SU-DHL-6 (cell line): ENCODE data around the gene DAPL1.
A peak's percentile ranks its signal among the peaks of the same experiment; 100 is the strongest.

Source experiments
- H2AFZ ChIP-seq: fragments of 200-600 bp; sonication (generic); 2 replicates; pipeline ENCODE4 v1.6.1; 2014; ENCODE audit warnings: low read depth, mild to moderate bottlenecking, moderate library complexity, mixed read lengths, antibody characterized with exemption, low read length; ENCODE audit not compliant: severe bottlenecking
- H3F3A ChIP-seq: fragments of 200-600 bp; shearing (Covaris generic); 2 replicates; pipeline ENCODE4 v1.6.0; 2016; ENCODE audit warnings: antibody characterized with exemption, mild to moderate bottlenecking; ENCODE audit not compliant: insufficient read depth
- H3K27ac ChIP-seq: fragments of 200-600 bp; sonication (generic); 2 replicates; pipeline ENCODE4 v1.5.1; 2016; ENCODE audit warnings: low read depth, mild to moderate bottlenecking, low read length, moderate library complexity, mixed read lengths
- H3K27me3 ChIP-seq: fragments of 200-600 bp; sonication (generic), shearing (Covaris generic); 2 replicates; pipeline ENCODE4 v1.6.0; 2014; ENCODE audit warnings: mild to moderate bottlenecking, low read length
- H3K36me3 ChIP-seq: fragments of 200-600 bp; sonication (generic); 2 replicates; pipeline ENCODE4 v1.6.1; 2014; ENCODE audit warnings: mild to moderate bottlenecking, low read length, mixed read lengths
- H3K4me2 ChIP-seq: fragments of 300-600, 200-600 bp; shearing (Covaris generic), sonication (generic); 2 replicates; pipeline ENCODE4 v1.6.0; 2014; ENCODE audit warnings: low read length, low read depth, mild to moderate bottlenecking; ENCODE audit not compliant: poor library complexity, severe bottlenecking
- H3K4me3 ChIP-seq: fragments of 200-600 bp; sonication (generic); 2 replicates; pipeline ENCODE4 v1.5.1; 2014; ENCODE audit warnings: antibody characterized with exemption, low read length, mild to moderate bottlenecking, mixed read lengths; ENCODE audit not compliant: insufficient read depth, poor library complexity, severe bottlenecking
- H3K79me2 ChIP-seq: fragments of 200-600 bp; sonication (generic); 2 replicates; pipeline ENCODE4 v1.6.1; 2014; ENCODE audit warnings: mild to moderate bottlenecking, low read length, moderate library complexity; ENCODE audit not compliant: insufficient read depth
- H3K9ac ChIP-seq: fragments of 200-600 bp; sonication (generic); 2 replicates; pipeline ENCODE4 v1.7.0; 2014; ENCODE audit warnings: mild to moderate bottlenecking, low read length
- H3K9me2 ChIP-seq: fragments of 200-600 bp; sonication (generic); replicated peaks from 2 replicates; pipeline ENCODE4 v1.6.1; 2014; ENCODE audit warnings: low read length; ENCODE audit not compliant: insufficient read depth
- H3K9me3 ChIP-seq: fragments of 200-600 bp; sonication (generic); 2 replicates; pipeline ENCODE4 v1.6.1; 2014; ENCODE audit warnings: low read length, mixed read lengths; ENCODE audit not compliant: insufficient read depth
- H4K20me1 ChIP-seq: fragments of 200-600 bp; sonication (generic); 2 replicates; pipeline ENCODE4 v1.6.1; 2014; ENCODE audit warnings: low read depth, mild to moderate bottlenecking, antibody characterized with exemption, low read length, moderate library complexity, mixed read lengths
- EZH2phosphoT487 ChIP-seq: fragments of 200-600 bp; sonication (generic), shearing (Covaris generic); conservative IDR thresholded peaks from 2 replicates; pipeline ENCODE4 v1.6.1; 2018; ENCODE audit warnings: mild to moderate bottlenecking, antibody characterized with exemption, low read length, moderate library complexity, mixed read lengths
- TF ChIP-seq, protein P1 (sequence below): fragments of 200-600 bp; sonication (generic); IDR thresholded peaks from one replicate; pipeline ENCODE4 v1.5.1; 2017; ENCODE audit warnings: antibody characterized with exemption, mild to moderate bottlenecking, low read length, moderate library complexity; ENCODE audit not compliant: insufficient read depth, poor library complexity, severe bottlenecking

DAPL1 gene, protein sequence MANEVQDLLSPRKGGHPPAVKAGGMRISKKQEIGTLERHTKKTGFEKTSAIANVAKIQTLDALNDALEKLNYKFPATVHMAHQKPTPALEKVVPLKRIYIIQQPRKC

DNA sequence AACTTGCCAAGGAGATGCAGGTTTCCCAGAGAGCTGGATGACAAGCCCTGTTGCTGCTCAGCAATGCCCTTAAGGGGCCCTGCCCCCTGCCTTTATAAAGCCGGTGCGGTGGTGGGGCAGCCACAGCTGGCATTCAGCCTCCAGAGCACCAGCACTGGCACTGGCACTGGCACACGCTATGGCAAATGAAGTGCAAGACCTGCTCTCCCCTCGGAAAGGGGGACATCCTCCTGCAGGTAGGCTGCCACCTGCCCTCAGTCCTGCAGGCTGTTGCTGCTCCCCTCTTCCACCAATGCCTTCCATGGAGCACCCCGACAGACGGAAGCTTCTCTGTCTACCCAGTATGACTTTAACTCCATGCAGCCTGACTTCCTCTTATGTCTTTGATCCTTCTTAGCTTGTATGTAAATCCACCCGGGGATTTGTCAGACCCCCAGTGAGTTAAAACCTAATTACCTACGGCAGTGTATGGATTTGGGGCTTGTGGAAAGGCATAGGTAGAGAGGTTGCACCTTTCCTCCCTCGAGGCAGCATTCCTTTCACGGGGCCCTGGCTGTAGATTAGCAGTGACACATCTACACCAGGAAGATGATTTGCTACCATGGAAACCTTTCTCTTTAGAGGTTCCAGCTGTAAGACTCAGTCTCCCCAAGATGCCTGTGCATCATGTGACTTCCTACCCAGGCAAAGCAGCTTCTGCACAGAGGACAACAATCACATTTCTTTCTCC lies at the start of gene DAPL1:
Gene DAPL1 (plus strand): TSS at position 123 of the 730 bp plus-strand sequence. CDS start 56 bp downstream, at position 179.
- no peak within 1 kb of the TSS for H3K4me2 ChIP-seq

DNA sequence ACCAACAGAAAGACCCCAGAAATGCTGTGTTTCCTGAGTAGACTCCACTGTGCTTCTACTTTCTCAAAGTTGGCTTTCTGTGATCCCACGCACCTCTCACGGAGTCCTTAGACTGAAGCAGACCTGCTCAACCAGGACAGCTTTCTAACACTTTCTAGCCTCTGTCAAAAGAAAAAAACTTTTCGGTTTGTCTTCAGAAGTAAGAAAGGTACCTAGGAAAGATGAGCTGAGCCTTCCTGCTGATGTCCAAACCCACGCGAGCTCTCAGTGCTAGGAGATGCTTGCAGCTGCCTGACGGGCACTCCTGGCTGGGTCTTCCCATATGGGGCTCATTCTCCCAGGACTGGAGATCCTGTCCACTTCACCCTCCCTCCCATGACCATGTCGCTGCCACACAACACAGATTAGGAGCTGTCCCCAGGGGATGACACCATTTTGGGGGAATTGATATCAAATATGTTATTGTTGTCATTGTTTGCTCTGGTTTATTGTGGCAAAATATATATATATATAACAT lies 49.2 kb upstream of the DAPL1 start:
- no peak overlapping the region for H3K27ac ChIP-seq
- H3K9ac ChIP-seq, result no peak overlapping the region
- H3K9me2 ChIP-seq, result no peaks in the 10 kb centered on the region
- H3K79me2 ChIP-seq, result no peaks in the 10 kb centered on the region
- TF ChIP-seq EZH2phosphoT487, result no peak
- TF ChIP-seq, protein P1, sequence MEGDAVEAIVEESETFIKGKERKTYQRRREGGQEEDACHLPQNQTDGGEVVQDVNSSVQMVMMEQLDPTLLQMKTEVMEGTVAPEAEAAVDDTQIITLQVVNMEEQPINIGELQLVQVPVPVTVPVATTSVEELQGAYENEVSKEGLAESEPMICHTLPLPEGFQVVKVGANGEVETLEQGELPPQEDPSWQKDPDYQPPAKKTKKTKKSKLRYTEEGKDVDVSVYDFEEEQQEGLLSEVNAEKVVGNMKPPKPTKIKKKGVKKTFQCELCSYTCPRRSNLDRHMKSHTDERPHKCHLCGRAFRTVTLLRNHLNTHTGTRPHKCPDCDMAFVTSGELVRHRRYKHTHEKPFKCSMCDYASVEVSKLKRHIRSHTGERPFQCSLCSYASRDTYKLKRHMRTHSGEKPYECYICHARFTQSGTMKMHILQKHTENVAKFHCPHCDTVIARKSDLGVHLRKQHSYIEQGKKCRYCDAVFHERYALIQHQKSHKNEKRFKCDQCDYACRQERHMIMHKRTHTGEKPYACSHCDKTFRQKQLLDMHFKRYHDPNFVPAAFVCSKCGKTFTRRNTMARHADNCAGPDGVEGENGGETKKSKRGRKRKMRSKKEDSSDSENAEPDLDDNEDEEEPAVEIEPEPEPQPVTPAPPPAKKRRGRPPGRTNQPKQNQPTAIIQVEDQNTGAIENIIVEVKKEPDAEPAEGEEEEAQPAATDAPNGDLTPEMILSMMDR, result peak; percentile 17
- no peak overlapping the region for H2AFZ ChIP-seq
- H3K36me3 ChIP-seq, result no peaks in the 10 kb centered on the region
- H3K4me2 ChIP-seq, result no peak overlapping the region
- H3K9me3 ChIP-seq, result no peaks in the 10 kb centered on the region
- H3K27me3 ChIP-seq, result no peaks in the 10 kb centered on the region
- no peak overlapping the region for H3K4me3 ChIP-seq
- H3F3A ChIP-seq, result no peaks in the 10 kb centered on the region
- no peaks in the 10 kb centered on the region for H4K20me1 ChIP-seq

More for the DNA sequence above, at the start of gene DAPL1:
- no peaks in the 10 kb centered on the region for H3K9me2 ChIP-seq
- no peak within 1 kb of the TSS for H3K27ac ChIP-seq
- no peak within 1 kb of the TSS for H3K9ac ChIP-seq
- no peak within 1 kb of the TSS for H2AFZ ChIP-seq
- H3K4me3 ChIP-seq, result no peak within 1 kb of the TSS
- no peaks in the 10 kb centered on the region for H4K20me1 ChIP-seq
- no peaks in the 10 kb centered on the region for H3K9me3 ChIP-seq
- H3K27me3 ChIP-seq, result no peaks in the 10 kb centered on the region
- no peaks in the 10 kb centered on the region for H3F3A ChIP-seq
- H3K36me3 ChIP-seq, result no peaks in the 10 kb centered on the region
- H3K79me2 ChIP-seq, result no peaks in the 10 kb centered on the region
- TF ChIP-seq EZH2phosphoT487, result no peak
- TF ChIP-seq, protein P1, result no peak

DNA sequence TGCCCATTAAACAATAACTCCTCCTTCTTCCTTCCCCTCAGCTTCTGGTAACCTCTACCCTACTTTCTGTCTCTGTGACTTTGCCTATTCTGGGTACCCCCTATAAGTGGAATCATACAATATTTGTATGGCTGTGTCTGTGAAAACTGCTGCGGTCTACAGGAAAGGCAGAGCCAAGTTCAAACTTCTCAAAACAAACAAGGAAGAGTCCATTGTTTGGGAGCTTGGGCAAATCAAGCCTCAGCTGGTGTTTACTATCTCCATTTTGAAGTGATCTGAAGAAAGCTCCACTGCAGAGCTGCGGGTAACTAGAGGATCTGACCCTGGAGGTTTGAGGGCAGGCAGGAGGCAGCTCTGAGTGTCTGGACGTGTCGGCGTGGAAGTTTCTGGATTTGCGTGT lies 48.6 kb upstream of the DAPL1 start:
- Histone ChIP-seq H3K9me3 (no peaks in the 10 kb centered on the region), H3K27me3 (no peaks in the 10 kb centered on the region), H3K36me3 (no peaks in the 10 kb centered on the region), H3K9ac (no peak overlapping the region), H3K79me2 (no peaks in the 10 kb centered on the region), H3K27ac (no peak overlapping the region), H2AFZ (no peak overlapping the region), H3K9me2 (no peaks in the 10 kb centered on the region), H3K4me2 (no peak overlapping the region), H3F3A (no peaks in the 10 kb centered on the region), H3K4me3 (no peak overlapping the region), H4K20me1 (no peaks in the 10 kb centered on the region)
- TF ChIP-seq, protein P1, result no peak
- no peak for TF ChIP-seq EZH2phosphoT487
